Activated naive CD4-positive, alpha-beta T cell treated with anti-CD3 and anti-CD28 coated beads, Interleukin-2, amount 10 ng/mL, durations not matched to agents 7 days and 5 days (primary cell): Measurements from ENCODE around the gene SH3RF3.

Experiments
- CTCF ChIA-PET: fragments of 350-600 bp; sonication (Branson Sonifier 250); formaldehyde crosslinking; loops from one replicate; lab custom pipeline; 2021; ENCODE audit warnings: antibody characterized with exemption; lab: Charles Lee
- DNase-seq: peaks from one replicate; pipeline ENCODE4 v3.0.0-alpha.2; 2020
- H3K27ac Mint-ChIP-seq: one replicate; pipeline ENCODE4 v1.8.0; 2021; ENCODE audit warnings: mild to moderate bottlenecking, moderate library complexity, mixed read lengths
- H3K27me3 Mint-ChIP-seq: one replicate; pipeline ENCODE4 v1.8.0; 2021; ENCODE audit warnings: mild to moderate bottlenecking, mixed read lengths
- H3K36me3 Mint-ChIP-seq: one replicate; pipeline ENCODE4 v1.8.0; 2021; ENCODE audit warnings: mixed read lengths
- H3K4me1 Mint-ChIP-seq: one replicate; pipeline ENCODE4 v1.8.0; 2021; ENCODE audit warnings: mixed read lengths
- H3K4me3 Mint-ChIP-seq: one replicate; pipeline ENCODE4 v1.8.0; 2021; ENCODE audit warnings: mild to moderate bottlenecking, moderate library complexity, mixed read lengths
- H3K9me3 Mint-ChIP-seq: one replicate; pipeline ENCODE4 v1.8.0; 2021; ENCODE audit warnings: mixed read lengths

SH3RF3 gene

DNA sequence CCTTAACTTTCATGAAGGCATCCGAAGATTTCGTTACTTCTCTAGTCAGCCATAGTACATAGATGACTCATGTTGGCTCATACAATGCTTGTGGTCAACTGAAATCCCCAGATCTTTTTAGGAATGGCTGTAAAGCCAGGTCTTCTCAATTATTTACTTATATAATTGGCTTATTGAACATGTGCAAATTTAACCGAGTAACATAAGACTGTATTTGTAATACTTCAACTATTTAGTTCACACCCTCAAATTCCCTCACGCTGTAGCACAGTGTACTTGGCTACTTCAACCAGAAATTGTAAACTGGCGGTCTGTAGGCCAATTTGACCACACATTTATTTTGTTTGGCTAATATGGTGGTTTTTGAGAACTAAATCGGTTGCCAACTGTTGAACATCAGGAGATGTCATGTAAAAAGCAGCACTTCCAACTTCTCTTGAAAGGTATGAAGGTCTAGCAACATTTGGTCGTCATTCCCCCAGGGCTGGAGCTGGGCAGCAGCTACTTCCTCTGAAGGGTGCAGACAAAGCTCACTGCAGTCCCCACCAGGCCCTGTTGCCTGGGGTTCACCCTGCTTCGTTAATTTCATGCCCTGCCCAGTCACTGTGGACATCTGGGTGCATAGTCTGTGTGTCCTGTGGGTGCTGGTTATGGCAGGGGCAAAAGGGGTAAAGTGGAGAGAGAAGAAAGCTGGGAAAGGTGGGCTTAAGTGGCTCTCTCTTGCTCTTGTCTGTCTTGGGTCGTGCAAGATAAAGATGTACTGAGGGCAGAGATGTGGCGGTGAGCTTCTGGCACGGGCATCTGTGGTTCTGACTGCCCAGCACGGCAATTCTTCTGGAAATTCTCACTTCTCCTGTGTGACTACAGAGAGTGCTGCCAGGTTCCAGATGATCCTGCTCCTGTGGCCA, 3.2 kb upstream of the SH3RF3 start:
- DNase-seq = no peak
- H3K9me3 Mint-ChIP-seq = no peaks in the 10 kb centered on the region
- H3K4me3 Mint-ChIP-seq = no peak overlapping the region
- H3K36me3 Mint-ChIP-seq = no peaks in the 10 kb centered on the region
- H3K27me3 Mint-ChIP-seq = peaks cover 65% of the 10 kb centered on the region
- H3K27ac Mint-ChIP-seq = no peak overlapping the region
- peaks cover 23% of the 10 kb centered on the region for H3K4me1 Mint-ChIP-seq
- CTCF ChIA-PET = interaction anchor here (0.5 to 4.7 kb wide), 8 partner anchors 106 to 388 kb away, joined by 3 to 68 read pairs (median 3); no protein-coding TSS in a partner anchor

DNA sequence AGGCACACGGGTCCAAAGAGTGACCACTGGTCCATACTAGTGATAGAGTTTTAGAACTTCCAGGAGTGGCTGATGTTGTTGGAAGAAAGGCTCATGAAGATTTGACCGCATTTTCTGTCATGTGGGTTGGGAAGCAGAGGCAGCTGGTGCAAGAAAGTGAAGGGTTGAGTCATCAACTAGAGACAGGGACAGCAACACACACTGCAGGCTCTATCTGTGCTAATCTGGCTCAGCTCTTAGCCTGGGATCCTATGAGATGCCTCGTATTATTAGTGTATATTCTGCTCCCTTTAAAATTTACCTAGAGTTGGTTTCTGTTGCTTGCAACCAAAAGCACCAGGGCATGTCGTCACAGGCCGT, 2.5 kb upstream of the SH3RF3 start:
- Mint-ChIP-seq H3K4me1 (peaks cover 23% of the 10 kb centered on the region), H3K4me3 (no peak overlapping the region), H3K9me3 (no peaks in the 10 kb centered on the region), H3K36me3 (no peaks in the 10 kb centered on the region), H3K27ac (no peak overlapping the region), H3K27me3 (peaks cover 66% of the 10 kb centered on the region)
- DNase-seq = no peak
- CTCF ChIA-PET = interaction anchor here (0.5 to 4.7 kb wide), 10 partner anchors 13 to 387 kb away, joined by 3 to 68 read pairs (median 3); no protein-coding TSS in a partner anchor

DNA sequence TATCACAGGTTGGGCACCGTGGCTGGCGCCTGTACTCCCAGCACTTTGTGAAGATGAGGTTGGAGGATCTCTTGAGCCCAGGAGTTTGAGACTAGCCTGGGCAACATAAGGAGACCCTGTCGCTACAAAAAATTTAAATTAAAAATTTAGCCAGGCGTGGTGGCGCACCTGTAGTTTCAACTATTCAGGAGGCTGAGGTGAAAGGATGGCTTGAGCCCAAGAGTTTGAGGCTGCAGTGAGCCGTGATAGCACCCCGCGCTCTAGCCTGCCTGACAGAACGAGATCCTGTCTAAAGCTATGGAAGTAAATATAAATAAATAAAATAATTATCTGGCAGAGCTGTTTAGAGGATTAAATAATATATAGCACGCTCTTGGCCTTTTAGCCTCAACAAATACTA, 1.4 kb upstream of the SH3RF3 start:
- no peaks in the 10 kb centered on the region for H3K36me3 Mint-ChIP-seq
- peaks cover 58% of the 10 kb centered on the region for H3K27me3 Mint-ChIP-seq
- no peak for DNase-seq
- peak overlapping the region; percentile 72 for H3K4me3 Mint-ChIP-seq
- H3K9me3 Mint-ChIP-seq = no peaks in the 10 kb centered on the region
- H3K4me1 Mint-ChIP-seq = peaks cover 23% of the 10 kb centered on the region
- CTCF ChIA-PET = interaction anchor here (0.5 to 4.7 kb wide), 12 partner anchors 10 to 382 kb away, joined by 3 to 68 read pairs (median 3); no protein-coding TSS in a partner anchor
- H3K27ac Mint-ChIP-seq = no peak overlapping the region

DNA sequence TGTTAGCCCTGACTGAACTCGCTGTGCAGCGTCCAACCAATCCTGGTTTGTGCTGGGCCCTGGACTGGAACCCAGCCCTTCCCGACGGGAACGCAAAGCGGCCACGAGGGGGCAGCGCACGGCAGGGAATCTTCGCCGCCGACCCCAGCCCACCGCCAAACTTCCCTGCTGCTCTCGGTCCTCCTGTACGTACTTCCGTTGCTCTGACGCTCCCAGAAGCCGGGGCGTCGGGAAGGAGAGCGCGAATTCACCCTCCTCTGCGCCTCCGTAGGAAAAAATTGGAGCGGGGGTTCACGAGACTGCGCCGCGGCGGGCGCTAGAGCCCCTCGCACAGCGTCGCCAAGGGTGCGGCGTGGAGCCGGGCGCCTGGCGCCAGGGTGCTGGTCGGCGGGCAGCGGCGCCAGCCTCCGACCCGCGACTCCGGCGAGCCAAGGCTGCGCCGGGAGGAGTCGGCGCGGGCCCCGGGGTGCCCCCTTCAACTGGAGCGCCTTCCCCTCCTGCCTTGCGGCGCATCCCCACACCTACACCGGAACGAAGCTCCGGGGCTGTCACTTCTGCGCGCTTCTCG, 873 bp upstream of the SH3RF3 start:
- no peaks in the 10 kb centered on the region for H3K36me3 Mint-ChIP-seq
- H3K27me3 Mint-ChIP-seq = peaks cover 57% of the 10 kb centered on the region
- H3K4me3 Mint-ChIP-seq = peak overlapping the region; percentile 73
- CTCF ChIA-PET = interaction anchor here (0.6 to 4.7 kb wide), 11 partner anchors 9 to 381 kb away, joined by 3 to 68 read pairs (median 3); no protein-coding TSS in a partner anchor
- H3K27ac Mint-ChIP-seq = no peak overlapping the region
- DNase-seq = peak; percentile 72
- no peaks in the 10 kb centered on the region for H3K9me3 Mint-ChIP-seq
- H3K4me1 Mint-ChIP-seq = peaks cover 23% of the 10 kb centered on the region

DNA sequence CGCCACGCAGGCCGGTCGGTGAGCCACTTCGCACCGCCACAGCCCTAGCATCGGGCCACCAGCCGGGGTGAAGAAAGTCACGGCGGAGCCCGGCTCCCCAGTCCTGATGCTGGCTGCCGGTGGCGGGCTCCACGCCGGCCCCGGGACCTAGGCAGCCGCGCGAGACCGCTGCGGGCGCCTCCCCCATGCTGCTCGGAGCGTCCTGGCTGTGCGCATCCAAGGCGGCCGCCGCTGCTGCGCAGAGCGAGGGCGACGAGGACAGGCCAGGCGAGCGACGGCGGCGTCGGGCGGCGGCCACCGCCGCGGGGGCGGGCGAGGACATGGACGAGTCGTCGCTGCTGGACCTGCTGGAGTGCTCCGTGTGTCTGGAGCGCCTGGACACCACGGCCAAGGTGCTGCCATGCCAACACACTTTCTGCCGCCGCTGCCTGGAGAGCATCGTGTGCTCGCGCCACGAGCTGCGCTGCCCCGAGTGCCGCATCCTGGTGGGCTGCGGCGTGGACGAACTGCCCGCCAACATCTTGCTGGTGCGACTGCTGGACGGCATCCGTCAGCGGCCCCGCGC, 433 bp downstream of the SH3RF3 start:
- Mint-ChIP-seq H3K36me3 (no peaks in the 10 kb centered on the region), H3K27me3 (peaks cover 61% of the 10 kb centered on the region), H3K4me1 (peaks cover 25% of the 10 kb centered on the region), H3K27ac (no peak overlapping the region), H3K9me3 (no peaks in the 10 kb centered on the region), H3K4me3 (peak overlapping the region; percentile 41)
- DNase-seq = peak; percentile 49
- CTCF ChIA-PET = interaction anchor here (1.2 to 4.7 kb wide), 4 partner anchors 79 to 380 kb away, joined by 5 to 68 read pairs (median 14); no protein-coding TSS in a partner anchor

DNA sequence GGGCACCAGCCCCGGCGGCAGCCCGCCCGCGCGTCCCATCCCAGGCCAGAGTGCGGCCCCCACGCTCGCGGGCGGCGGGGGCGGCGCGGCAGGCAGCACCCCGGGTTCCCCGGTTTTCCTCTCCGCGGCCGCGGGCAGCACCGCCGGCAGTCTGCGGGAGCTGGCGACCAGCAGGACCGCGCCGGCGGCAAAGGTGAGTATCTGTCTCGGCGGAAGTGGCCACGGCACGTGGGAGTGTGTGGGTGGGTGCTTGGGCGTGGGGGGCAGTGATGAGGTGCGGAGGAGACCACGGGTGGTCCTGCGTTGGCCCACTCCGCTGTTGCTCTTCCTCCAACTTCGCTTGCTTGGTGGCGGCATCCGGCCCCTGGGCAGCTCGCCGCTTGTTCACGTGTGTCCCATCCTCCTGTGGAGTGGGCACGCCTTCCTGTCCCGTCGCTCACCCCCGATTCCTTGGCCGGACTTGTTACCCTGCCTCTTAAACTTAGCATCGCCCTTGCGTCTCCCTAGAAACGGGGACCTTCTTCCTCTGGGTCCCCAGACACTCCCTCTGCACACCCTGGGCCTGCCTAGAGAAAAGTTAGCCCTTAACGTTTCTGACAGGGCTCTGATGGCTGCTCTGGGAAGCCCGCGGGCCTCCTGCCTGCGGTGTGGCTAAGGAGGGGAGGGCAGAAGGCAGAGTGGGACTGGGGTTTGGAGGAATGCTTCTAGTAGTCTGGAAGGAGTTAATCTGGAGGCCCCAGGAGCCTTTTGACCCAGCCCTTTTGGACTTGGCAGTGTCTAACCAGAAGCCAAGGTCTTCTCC, 1.1 kb downstream of the SH3RF3 start:
- Mint-ChIP-seq H3K4me3 (peak overlapping the region; percentile 73), H3K27me3 (peaks cover 68% of the 10 kb centered on the region), H3K4me1 (peaks cover 25% of the 10 kb centered on the region), H3K9me3 (no peaks in the 10 kb centered on the region), H3K27ac (no peak overlapping the region), H3K36me3 (no peaks in the 10 kb centered on the region)
- peak; percentile 32 for DNase-seq
- CTCF ChIA-PET = interaction anchor here (1.4 to 4.7 kb wide), 2 partner anchors 379 to 380 kb away, joined by 9 to 68 read pairs; no protein-coding TSS in a partner anchor

DNA sequence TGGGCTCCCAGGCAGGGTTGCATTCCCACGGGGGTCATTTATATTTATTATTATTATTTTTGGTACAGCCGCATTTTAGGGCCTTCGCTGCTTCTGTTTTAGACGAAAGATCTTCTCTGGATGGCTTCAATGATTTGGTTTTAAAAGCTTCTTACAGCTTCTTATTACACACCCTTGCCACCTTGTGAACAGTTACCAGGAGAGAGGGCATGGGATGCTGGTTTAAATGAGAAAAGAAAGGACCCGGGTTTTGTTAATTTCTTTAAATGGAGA, 1.7 kb downstream of the SH3RF3 start:
- Mint-ChIP-seq H3K27ac (no peak overlapping the region), H3K27me3 (peaks cover 71% of the 10 kb centered on the region), H3K9me3 (no peaks in the 10 kb centered on the region), H3K4me3 (no peak overlapping the region), H3K4me1 (peaks cover 22% of the 10 kb centered on the region), H3K36me3 (no peaks in the 10 kb centered on the region)
- CTCF ChIA-PET = interaction anchor here (1.4 kb wide), 1 partner anchor 379 kb away, joined by 9 read pairs; no protein-coding TSS in a partner anchor
- no peak for DNase-seq

DNA sequence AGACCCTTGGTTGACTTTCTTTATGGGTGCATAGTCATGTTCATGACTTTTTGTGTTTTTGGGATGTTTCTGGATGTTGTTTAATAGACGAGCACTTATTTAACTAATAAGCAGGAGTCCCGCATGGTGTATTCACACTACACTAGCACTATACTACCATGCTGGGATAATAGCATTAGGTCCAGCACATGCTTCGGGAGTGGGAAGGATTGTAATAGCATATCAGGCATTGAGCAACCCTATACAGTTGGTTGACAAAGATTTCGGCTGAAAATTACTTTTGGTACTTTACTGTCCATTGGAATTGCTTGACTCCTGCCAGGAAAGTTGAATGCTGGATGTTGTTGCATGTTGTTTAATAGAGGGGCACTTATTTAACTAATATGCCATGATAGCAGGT, 2.8 kb downstream of the SH3RF3 start:
- CTCF ChIA-PET = interaction anchor here (1.4 to 3.0 kb wide), 1 partner anchor 378 kb away, joined by 9 to 13 read pairs; no protein-coding TSS in a partner anchor
- H3K27ac Mint-ChIP-seq = no peak overlapping the region
- no peaks in the 10 kb centered on the region for H3K36me3 Mint-ChIP-seq
- no peak overlapping the region for H3K4me3 Mint-ChIP-seq
- H3K27me3 Mint-ChIP-seq = peaks cover 72% of the 10 kb centered on the region
- peaks cover 13% of the 10 kb centered on the region for H3K4me1 Mint-ChIP-seq
- no peak for DNase-seq
- H3K9me3 Mint-ChIP-seq = no peaks in the 10 kb centered on the region

DNA sequence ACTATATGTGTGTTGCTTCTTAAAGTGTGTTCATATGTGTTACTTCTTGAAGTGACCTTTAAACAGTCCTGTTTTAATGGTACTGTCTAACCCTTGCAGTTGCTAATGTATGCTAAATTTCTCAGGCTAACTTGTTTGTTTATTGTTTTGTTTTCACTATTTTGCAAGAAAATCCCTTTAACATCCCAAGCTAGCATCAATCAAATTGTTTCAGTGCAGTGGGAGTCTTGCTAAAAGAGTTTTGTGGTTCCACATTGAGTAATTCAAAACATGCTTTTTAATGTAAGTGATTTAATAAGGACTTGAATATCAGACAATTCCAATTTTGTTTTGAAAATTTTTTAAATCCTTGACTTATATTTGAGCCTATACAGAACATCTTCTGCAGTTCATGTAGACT, 3.6 kb downstream of the SH3RF3 start:
- DNase-seq = no peak
- Mint-ChIP-seq H3K27me3 (peaks cover 78% of the 10 kb centered on the region), H3K36me3 (no peaks in the 10 kb centered on the region), H3K4me3 (no peak overlapping the region), H3K27ac (no peak overlapping the region), H3K4me1 (peaks cover 10% of the 10 kb centered on the region), H3K9me3 (no peaks in the 10 kb centered on the region)
- CTCF ChIA-PET = interaction anchor here (1.1 to 3.0 kb wide), 2 partner anchors 62 to 378 kb away, joined by 4 to 13 read pairs; no protein-coding TSS in a partner anchor

DNA sequence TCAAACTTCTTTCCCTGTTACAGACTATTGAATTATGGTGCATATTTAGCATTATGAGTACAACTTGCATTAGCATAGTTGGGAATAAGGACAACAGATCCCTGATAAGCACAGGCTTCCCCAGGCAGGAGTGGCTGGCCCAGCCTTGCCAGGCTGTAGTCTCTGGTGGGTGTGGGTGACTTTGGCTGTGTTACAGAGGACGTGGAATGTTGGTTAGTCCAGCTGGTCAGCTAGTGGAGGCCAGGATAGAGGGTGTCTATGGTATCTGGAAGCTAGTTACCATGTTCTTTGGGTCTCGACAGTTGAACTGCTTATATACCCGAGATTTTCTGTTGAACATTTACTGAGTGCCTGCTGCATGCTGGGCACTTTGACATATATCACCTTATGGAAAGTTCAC, 4.7 kb downstream of the SH3RF3 start:
- CTCF ChIA-PET = interaction anchor here (1.1 to 3.0 kb wide), 2 partner anchors 61 to 376 kb away, joined by 4 to 13 read pairs; no protein-coding TSS in a partner anchor
- no peak for DNase-seq
- no peak overlapping the region for H3K4me3 Mint-ChIP-seq
- no peaks in the 10 kb centered on the region for H3K36me3 Mint-ChIP-seq
- H3K27me3 Mint-ChIP-seq = peaks cover 78% of the 10 kb centered on the region
- H3K9me3 Mint-ChIP-seq = no peaks in the 10 kb centered on the region
- no peak overlapping the region for H3K27ac Mint-ChIP-seq
- peaks cover 14% of the 10 kb centered on the region for H3K4me1 Mint-ChIP-seq

DNA sequence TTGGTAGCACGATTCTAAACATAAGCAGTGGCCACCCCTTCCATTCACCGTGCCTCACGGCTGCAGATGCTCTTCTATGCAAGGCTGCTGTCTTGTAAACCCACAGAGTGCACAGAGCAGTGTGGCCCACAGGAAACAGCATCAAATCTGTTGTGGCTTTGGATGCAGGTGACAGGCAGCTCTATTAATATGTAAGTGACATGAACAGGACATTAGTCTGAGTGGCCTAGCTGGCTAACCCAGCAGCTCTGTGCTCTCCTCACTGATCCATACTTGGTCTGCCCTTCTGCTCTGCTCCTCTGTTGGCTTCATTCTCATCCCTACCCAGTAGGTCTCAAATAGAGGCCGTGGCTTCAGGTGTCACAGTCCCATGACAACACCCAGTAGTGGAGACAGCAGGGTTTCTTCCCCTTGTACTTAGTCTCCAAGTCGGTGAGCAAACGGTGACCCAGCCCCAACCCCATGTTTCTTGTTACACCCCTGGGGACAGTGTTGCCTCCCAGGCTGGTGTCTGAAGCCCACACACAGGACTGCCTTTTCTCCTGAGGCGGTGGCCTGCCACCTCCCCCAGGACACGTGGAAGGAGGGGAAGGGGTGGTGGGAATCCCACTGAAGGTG, 5.8 kb downstream of the SH3RF3 start:
- Mint-ChIP-seq H3K4me1 (peaks cover 22% of the 10 kb centered on the region), H3K4me3 (no peak overlapping the region), H3K27ac (no peak overlapping the region), H3K36me3 (no peaks in the 10 kb centered on the region), H3K9me3 (no peaks in the 10 kb centered on the region), H3K27me3 (peaks cover 72% of the 10 kb centered on the region)
- no peak for DNase-seq
- CTCF ChIA-PET = interaction anchor here (3.0 kb wide), 1 partner anchor 375 kb away, joined by 13 read pairs; no protein-coding TSS in a partner anchor

DNA sequence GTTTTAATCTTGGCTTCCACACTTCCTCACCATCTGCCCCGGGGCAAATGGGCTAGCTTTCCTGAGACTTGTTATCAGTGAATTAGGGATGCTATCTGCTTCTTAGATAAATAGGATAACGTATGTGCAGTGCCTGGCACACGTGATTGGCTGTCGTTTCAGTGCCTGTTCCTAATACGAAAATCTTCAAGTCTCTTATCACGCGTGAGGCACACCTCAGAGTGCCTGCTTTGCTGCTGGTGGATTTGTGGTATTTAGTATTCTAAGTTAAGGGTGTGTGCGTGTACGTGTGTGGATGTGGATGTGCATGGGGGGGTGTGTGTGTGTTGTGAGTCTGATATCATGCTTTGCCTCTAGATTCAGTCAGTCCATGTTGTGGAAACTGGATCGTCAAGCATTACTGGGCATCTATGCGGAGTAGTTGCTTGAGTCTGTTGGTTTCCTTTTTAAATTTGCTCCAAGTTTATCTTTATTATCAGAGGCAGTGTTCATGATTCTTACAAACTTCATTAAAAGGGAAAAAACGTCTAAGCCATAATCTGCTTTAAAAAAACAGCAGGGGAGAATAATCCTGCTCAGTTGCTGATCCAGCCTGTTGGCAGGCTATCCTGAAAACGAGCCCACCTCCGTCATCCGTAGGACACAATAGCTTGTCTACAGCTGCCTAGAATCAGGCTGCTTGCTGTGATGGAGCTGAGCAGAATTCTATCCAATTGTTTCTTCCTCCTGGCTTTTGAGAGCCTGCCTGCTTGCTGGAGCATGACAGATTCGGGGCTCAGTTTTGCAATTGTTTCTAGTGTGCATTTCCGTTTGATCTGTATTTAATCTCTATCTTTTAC, 6.6 kb downstream of the SH3RF3 start:
- Mint-ChIP-seq H3K36me3 (no peaks in the 10 kb centered on the region), H3K27me3 (peaks cover 71% of the 10 kb centered on the region), H3K4me3 (no peak overlapping the region), H3K27ac (no peak overlapping the region), H3K9me3 (no peaks in the 10 kb centered on the region), H3K4me1 (peaks cover 16% of the 10 kb centered on the region)
- CTCF ChIA-PET = interaction anchor here (1.5 kb wide), 1 partner anchor 374 kb away, joined by 3 read pairs; no protein-coding TSS in a partner anchor
- no peak for DNase-seq
